Heart right ventricle (tissue), 16 donors: ENCODE measurements around the gene HPF1. TPM values are rescaled to one million over a fixed set of nuclear protein-coding genes. Genes with fewer than 3 reads are reported as not detected.

Experiments
- ATAC-seq, 8 donors: fragments of 200-7000 bp; cut with Tn5 transposase; one replicate each; pipeline ENCODE4 v1.9.1; 2020; ENCODE audit warnings: mild to moderate bottlenecking in 8 of 8, moderate library complexity in 8 of 8, moderate number of reproducible peaks in 1 of 8
- DNase-seq, 2 donors: peaks; one replicate each; pipeline ENCODE4 v3.0.0-alpha.2; 2020
- H3K27ac ChIP-seq, 10 donors: fragments of 200-600 bp; sonication (generic) in 2 of 10; one replicate each; pipeline versions ENCODE4 v1.5.0 to v1.8.0; 2020 to 2022; ENCODE audit warnings: mild to moderate bottlenecking in 3 of 10
- H3K27me3 ChIP-seq, 7 donors: fragments of 200-600 bp; one replicate each; pipeline ENCODE4 v1.8.0; 2021 to 2022; ENCODE audit warnings: mild to moderate bottlenecking in 2 of 7
- H3K36me3 ChIP-seq, 9 donors: fragments of 200-600 bp; sonication (generic) in 1 of 9; one replicate each; pipeline versions ENCODE4 v1.5.0 to v1.8.0; 2020 to 2022; ENCODE audit warnings: mild to moderate bottlenecking in 2 of 9
- H3K4me1 ChIP-seq, 9 donors: fragments of 200-600 bp; sonication (generic) in 1 of 9; one replicate each; pipeline versions ENCODE4 v1.5.0 to v1.8.0; 2020 to 2022; ENCODE audit warnings: mild to moderate bottlenecking in 4 of 9
- H3K4me3 ChIP-seq, 10 donors: fragments of 200-600 bp; sonication (generic) in 2 of 10; one replicate each; pipeline versions ENCODE4 v1.5.0 to v1.8.0; 2020 to 2022; ENCODE audit warnings: mild to moderate bottlenecking in 7 of 10, moderate library complexity in 2 of 10
- H3K9me3 ChIP-seq, 11 donors: fragments of 200-600 bp in 10 of 11; sonication (generic) in 2 of 11; one replicate each; pipeline versions ENCODE4 v1.5.0 to v1.8.0; 2013 to 2022; ENCODE audit warnings: mild to moderate bottlenecking in 2 of 11, control low read depth in 1 of 11, moderate library complexity in 1 of 11
- CTCF ChIP-seq, 9 donors: fragments of 200-600 bp; sonication (generic) in 2 of 9; IDR thresholded peaks; one replicate each; pipeline versions ENCODE4 v1.5.0 to v1.8.0; 2021 to 2022; ENCODE audit warnings: antibody characterized with exemption in 9 of 9, mild to moderate bottlenecking in 5 of 9, moderate library complexity in 1 of 9
- WGBS, 2 donors: extraction: QIAGEN DNeasy Blood & Tissue Kit; methylation state at CpG; one replicate each; pipeline ENCODE4 v1.1.7; 2013; ENCODE audit warnings: inconsistent platforms in 1 of 2; 5-methylcytosine and 5-hydroxymethylcytosine counted together
- intact Hi-C, 10 donors: fragments of 100-400 bp; cut with DNase I; formaldehyde crosslinking; loops; one replicate each; pipeline versions ENCODE4 v1.11.1 to v1.14.2; 2022
- polyA plus RNA-seq, 2 donors: library from polyadenylated mRNA; stranded (reverse); fragments of 200-250 nt; gene quantifications; one replicate each; pipeline ENCODE4 v1.2.3, GENCODE V29; 2013
- total RNA-seq, 10 donors: library from RNA; stranded (reverse); fragmentation: NEBNext Ultra II Directional in 3 of 10; extraction: Animal tissue kit (Norgen Biotek cat#: 25700) in 3 of 10; gene quantifications; one replicate each; pipeline versions ENCODE4 v1.2.1 to v1.2.4, GENCODE V29; 2021 to 2023
- donor health status: Arrhythmogenic right ventricular cardiomyopathy.
- donor health status: ischemic (EF 13 %, LVEDD 7.1; RV severe dilation, severe dysfunction).
- donor health status: healthy with polysubstance abuse.
- donor health status: DM: no; HTN: yes; CAD: no.
- donor health status: DM: no; HTN: no; CAD: no.
- donor health status: ischemic (EF 25% LVEDD 6.9; RV normal size, moderate dysfunction).
- donor health status: ischemic (EF 25% LVEDD 5.7; RV mildly dilated, moderate dysfunction).
- donor health status: healthy.
- donor health status: DM: yes; HTN: yes; CAD: no.
- donor health status: Ischemic cardiomyopathy.
- donor health status: ischemic (EF 35%, LVEDD 5.7; RV mildly dilated, moderate dysfunction).
- donor health status: nonischemic (EF 11% LVEDD 7.7; RV severe dilation, severe dysfunction).
- donor health status: DM: yes; HTN: yes; CAD: no.
- donor health status: PGD.
- donor health status: ischemic (EF 29% LVEDD 5.4; RV normal size, mild dysfunction).
- donor health status: nonischemic (EF 23%, LVEDD 6.1; RV moderate dilation, normal function).

The HPF1 gene
- total and polyA plus RNA-seq, 12 donors, result 15.4 to 29.1 (median 17.8) TPM

- WGBS, 2 donors, result 62 to 63% methylated on average over 4 of the region's 4 CpGs
- no peaks in the 10 kb centered on the region for H3K27me3 ChIP-seq
- intact Hi-C loops, result no loop called here
- DNase-seq (no peak), ATAC-seq (no peak)
- H3K4me3 ChIP-seq, result no peak overlapping the region
- no peaks in the 10 kb centered on the region for H3K9me3 ChIP-seq
- no peak overlapping the region for H3K27ac ChIP-seq
- peaks cover 0 to 11% (median 6%) of the 10 kb centered on the region in 9 donors for H3K4me1 ChIP-seq
- no peak for TF ChIP-seq CTCF (IDR thresholded peaks at IDR 0.05)
- H3K36me3 ChIP-seq, result no peaks in the 10 kb centered on the region
These were observed 4.1 kb upstream of the HPF1 start for GRCh38 chr4:169761846-169762245.

- peaks cover 0 to 28% (median 18%) of the 10 kb centered on the region in 9 donors for H3K4me1 ChIP-seq
- H3K9me3 ChIP-seq, result no peaks in the 10 kb centered on the region
- intact Hi-C loops, result loop anchor here in 1 of 10 donors (10.0 kb wide), 1 partner anchor 144 kb away; the partner anchor contains the start of gene NEK1
- no peak for DNase-seq
- no peaks in the 10 kb centered on the region for H3K27me3 ChIP-seq
- TF ChIP-seq CTCF (IDR thresholded peaks at IDR 0.05), result no peak
- 37 to 48% methylated on average over 11 of the region's 11 CpGs for WGBS, 2 donors
- peak overlapping the region in 8 of 10 donors; percentile 48 to 84 (median 72) for H3K27ac ChIP-seq
- ATAC-seq, result peak in 3 of 8 donors; percentile 13 to 39 (median 27)
- peak overlapping the region in 9 of 10 donors; percentile 61 to 95 (median 81) for H3K4me3 ChIP-seq
- peaks cover 0 to 2% (median 0%) of the 10 kb centered on the region in 9 donors for H3K36me3 ChIP-seq
These were observed 738 bp upstream of the HPF1 start for GRCh38 chr4:169758401-169758962.

- peaks cover 0 to 16% (median 12%) of the 10 kb centered on the region in 9 donors for H3K36me3 ChIP-seq
- H3K4me3 ChIP-seq, result peak overlapping the region; percentile 61 to 95 (median 82)
- no peaks in the 10 kb centered on the region for H3K27me3 ChIP-seq
- no peaks in the 10 kb centered on the region for H3K9me3 ChIP-seq
- DNase-seq (no peak), ATAC-seq (peak in 2 of 8 donors; percentile 7 to 10)
- H3K27ac ChIP-seq, result peak overlapping the region in 9 of 10 donors; percentile 45 to 84 (median 75)
- no peak for TF ChIP-seq CTCF (IDR thresholded peaks at IDR 0.05)
- 4 to 7% methylated on average over 13 of the region's 13 CpGs for WGBS, 2 donors
- intact Hi-C loops, result loop anchor here in 1 of 10 donors (10.0 kb wide), 1 partner anchor 142 kb away; the partner anchor contains the start of gene NEK1
- H3K4me1 ChIP-seq, result peaks cover 0 to 28% (median 18%) of the 10 kb centered on the region in 9 donors
These were observed 671 bp downstream of the HPF1 start for GRCh38 chr4:169756971-169757574.

- H3K36me3 ChIP-seq, result peaks cover 0 to 77% (median 21%) of the 10 kb centered on the region in 9 donors
- H3K4me1 ChIP-seq, result peaks cover 0 to 9% (median 0%) of the 10 kb centered on the region in 9 donors
- ATAC-seq (no peak), DNase-seq (no peak)
- no peak overlapping the region for H3K27ac ChIP-seq
- H3K4me3 ChIP-seq, result no peak overlapping the region
- intact Hi-C loops, result no loop called here
- no peak for TF ChIP-seq CTCF (IDR thresholded peaks at IDR 0.05)
- no peaks in the 10 kb centered on the region for H3K9me3 ChIP-seq
- no peaks in the 10 kb centered on the region for H3K27me3 ChIP-seq
- 95 to 100% methylated on average over 1 of the region's 1 CpG for WGBS, 2 donors
These were observed 12.5 kb downstream of the HPF1 start for GRCh38 chr4:169745291-169745690.
